LNCAP (cell line): Measurements from ENCODE around the gene UTP14A.

Experiments used
- CTCF ChIP-seq: fragments of 450-650 bp; IDR thresholded peaks from 2 replicates; pipeline ENCODE4 v1.5.1; 2017; ENCODE audit warnings: mild to moderate bottlenecking

UTP14A gene

GRCh38 chrX:129905787-129906580 lies at the start of gene UTP14A:
TSS of gene UTP14A (plus strand) at chrX:129906164. CDS start at chrX:129906211, 47 bp downstream.
- TF ChIP-seq CTCF, result no peak

GRCh38 chrX:129872524-129872923 lies 33.4 kb upstream of the UTP14A start:
- no peak for TF ChIP-seq CTCF

GRCh38 chrX:129875669-129876068 lies 30.3 kb upstream of the UTP14A start:
- TF ChIP-seq CTCF, result no peak

- TF ChIP-seq CTCF, result no peak
Measured at GRCh38 chrX:129876771-129877305, 29.1 kb upstream of the UTP14A start.

- TF ChIP-seq CTCF, result no peak
Measured at GRCh38 chrX:129877401-129877800, 28.6 kb upstream of the UTP14A start.

GRCh38 chrX:129900054-129900453 lies 5.9 kb upstream of the UTP14A start:
- TF ChIP-seq CTCF, result no peak

GRCh38 chrX:129908636-129909035 lies 2.7 kb downstream of the UTP14A start:
- no peak for TF ChIP-seq CTCF
